Activated CD4-positive, alpha-beta T cell treated with anti-CD3 and anti-CD28 coated beads, Interleukin-2, amount 10 ng/mL, durations not matched to agents 24 days and 14 days (primary cell): ENCODE results near the gene ARL14EP. TPM values are rescaled to one million over a fixed set of nuclear protein-coding genes. Genes with fewer than 3 reads are reported as not detected.

Experiments
- DNase-seq: peaks from one replicate; pipeline ENCODE4 v3.0.0; 2022
- H3K27ac Mint-ChIP-seq: one replicate; pipeline ENCODE4 v1.8.0; 2022; ENCODE audit warnings: mild to moderate bottlenecking, mixed read lengths
- H3K27me3 Mint-ChIP-seq: one replicate; pipeline ENCODE4 v1.8.0; 2022; ENCODE audit warnings: mixed read lengths
- H3K36me3 Mint-ChIP-seq: one replicate; pipeline ENCODE4 v1.8.0; 2022; ENCODE audit warnings: low read depth, mild to moderate bottlenecking, mixed read lengths
- H3K4me1 Mint-ChIP-seq: one replicate; pipeline ENCODE4 v1.8.0; 2021; ENCODE audit warnings: mixed read lengths
- H3K4me3 Mint-ChIP-seq: one replicate; pipeline ENCODE4 v1.8.0; 2022; ENCODE audit warnings: mild to moderate bottlenecking, moderate library complexity, mixed read lengths
- H3K9me3 Mint-ChIP-seq: one replicate; pipeline ENCODE4 v1.8.0; 2021; ENCODE audit warnings: mixed read lengths
- intact Hi-C: fragments of 100-400 bp; cut with micrococcal nuclease; formaldehyde crosslinking; loops from one replicate; pipeline ENCODE4 v1.15.1; 2023
- total RNA-seq: library from RNA; stranded (reverse); gene quantifications from 2 replicates; pipeline ENCODE4 v1.2.3, GENCODE V29; 2022

ARL14EP gene
- total RNA-seq, 1 donor from 2014 or later: 36.5 TPM

- Mint-ChIP-seq H3K27ac (no peak overlapping the region), H3K9me3 (peaks cover 4% of the 10 kb centered on the region), H3K36me3 (no peaks in the 10 kb centered on the region), H3K4me1 (peaks cover 3% of the 10 kb centered on the region), H3K27me3 (peaks cover 27% of the 10 kb centered on the region), H3K4me3 (no peak overlapping the region)
- intact Hi-C loops: no loop called here
- no peak for DNase-seq
Measured at GRCh38 chr11:30312243-30312642, 10.7 kb upstream of the ARL14EP start.

GRCh38 chr11:30313580-30313979 lies 9.3 kb upstream of the ARL14EP start:
- H3K36me3 Mint-ChIP-seq: no peaks in the 10 kb centered on the region
- H3K27me3 Mint-ChIP-seq: peaks cover 35% of the 10 kb centered on the region
- H3K9me3 Mint-ChIP-seq: peaks cover 4% of the 10 kb centered on the region
- H3K4me3 Mint-ChIP-seq: no peak overlapping the region
- peaks cover 6% of the 10 kb centered on the region for H3K4me1 Mint-ChIP-seq
- no peak for DNase-seq
- H3K27ac Mint-ChIP-seq: no peak overlapping the region
- intact Hi-C loops: no loop called here

GRCh38 chr11:30314625-30315024 lies 8.3 kb upstream of the ARL14EP start:
- Mint-ChIP-seq H3K27ac (no peak overlapping the region), H3K27me3 (peaks cover 35% of the 10 kb centered on the region), H3K4me3 (no peak overlapping the region), H3K36me3 (no peaks in the 10 kb centered on the region), H3K4me1 (peaks cover 6% of the 10 kb centered on the region), H3K9me3 (peaks cover 4% of the 10 kb centered on the region)
- intact Hi-C loops: no loop called here
- no peak for DNase-seq

GRCh38 chr11:30316237-30316636 lies 6.7 kb upstream of the ARL14EP start:
- intact Hi-C loops: no loop called here
- no peak for DNase-seq
- no peak overlapping the region for H3K4me3 Mint-ChIP-seq
- H3K4me1 Mint-ChIP-seq: peaks cover 6% of the 10 kb centered on the region
- H3K36me3 Mint-ChIP-seq: no peaks in the 10 kb centered on the region
- peaks cover 38% of the 10 kb centered on the region for H3K27me3 Mint-ChIP-seq
- H3K9me3 Mint-ChIP-seq: peaks cover 1% of the 10 kb centered on the region
- H3K27ac Mint-ChIP-seq: no peak overlapping the region

DNA sequence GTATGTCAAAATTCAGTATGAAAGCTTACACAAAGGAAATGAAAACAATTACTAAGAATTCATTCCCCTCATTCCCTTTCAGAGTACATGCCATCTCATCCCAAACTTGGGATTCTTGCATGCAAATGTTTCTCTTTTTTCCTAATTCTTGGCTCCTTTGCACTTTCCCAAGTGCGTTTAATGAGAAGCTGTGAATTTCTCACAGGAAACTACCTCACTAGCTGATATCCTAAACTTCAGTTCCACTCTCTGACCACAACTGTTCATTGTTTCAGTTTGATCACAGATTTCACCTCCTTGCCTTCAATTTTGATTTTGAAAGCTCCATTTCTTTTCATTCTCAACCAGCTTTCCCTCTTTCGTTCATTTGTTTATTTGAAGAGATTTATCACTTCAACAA lies 5.9 kb upstream of the ARL14EP start:
- intact Hi-C loops: no loop called here
- H3K36me3 Mint-ChIP-seq: no peaks in the 10 kb centered on the region
- no peak for DNase-seq
- no peak overlapping the region for H3K27ac Mint-ChIP-seq
- no peaks in the 10 kb centered on the region for H3K9me3 Mint-ChIP-seq
- peaks cover 37% of the 10 kb centered on the region for H3K27me3 Mint-ChIP-seq
- peaks cover 6% of the 10 kb centered on the region for H3K4me1 Mint-ChIP-seq
- no peak overlapping the region for H3K4me3 Mint-ChIP-seq

DNA sequence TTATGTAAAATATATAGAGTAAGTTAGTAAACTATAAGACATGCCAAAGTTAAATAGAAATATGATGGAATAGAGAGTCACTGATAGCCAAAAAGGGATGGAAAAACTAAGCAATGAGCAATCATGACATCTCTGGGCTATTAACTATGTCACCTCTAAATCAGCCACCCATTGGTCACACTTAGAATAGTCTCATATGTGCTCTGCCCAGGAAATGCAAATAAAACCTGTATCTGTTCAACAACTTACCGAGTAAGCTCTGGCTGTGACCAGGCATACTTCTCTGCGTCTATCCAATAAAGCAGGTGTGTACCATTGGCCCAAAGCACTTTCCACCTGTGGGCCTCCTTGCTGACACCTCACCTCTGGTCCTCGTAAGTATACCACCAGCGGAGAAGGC lies 1.6 kb upstream of the ARL14EP start:
- peaks cover 21% of the 10 kb centered on the region for H3K27me3 Mint-ChIP-seq
- no peak overlapping the region for H3K27ac Mint-ChIP-seq
- no peak for DNase-seq
- peaks cover 31% of the 10 kb centered on the region for H3K4me1 Mint-ChIP-seq
- intact Hi-C loops: loop anchor here (5.0 kb wide), 2 partner anchors 1046 to 1771 kb away; partner anchors contain the start of genes DCDC1, DNAJC24 and RCN1
- H3K36me3 Mint-ChIP-seq: peaks cover 14% of the 10 kb centered on the region
- no peak overlapping the region for H3K4me3 Mint-ChIP-seq
- H3K9me3 Mint-ChIP-seq: no peaks in the 10 kb centered on the region

GRCh38 chr11:30322191-30322590 lies 713 bp upstream of the ARL14EP start:
- intact Hi-C loops: loop anchor here (2.0 to 5.0 kb wide), 3 partner anchors 15 to 1770 kb away; partner anchors contain the start of genes DCDC1, DNAJC24 and RCN1
- H3K27ac Mint-ChIP-seq: peak overlapping the region; percentile 100
- no peak for DNase-seq
- peaks cover 35% of the 10 kb centered on the region for H3K4me1 Mint-ChIP-seq
- H3K4me3 Mint-ChIP-seq: peak overlapping the region; percentile 100
- no peaks in the 10 kb centered on the region for H3K9me3 Mint-ChIP-seq
- H3K36me3 Mint-ChIP-seq: peaks cover 21% of the 10 kb centered on the region
- peaks cover 20% of the 10 kb centered on the region for H3K27me3 Mint-ChIP-seq

DNA sequence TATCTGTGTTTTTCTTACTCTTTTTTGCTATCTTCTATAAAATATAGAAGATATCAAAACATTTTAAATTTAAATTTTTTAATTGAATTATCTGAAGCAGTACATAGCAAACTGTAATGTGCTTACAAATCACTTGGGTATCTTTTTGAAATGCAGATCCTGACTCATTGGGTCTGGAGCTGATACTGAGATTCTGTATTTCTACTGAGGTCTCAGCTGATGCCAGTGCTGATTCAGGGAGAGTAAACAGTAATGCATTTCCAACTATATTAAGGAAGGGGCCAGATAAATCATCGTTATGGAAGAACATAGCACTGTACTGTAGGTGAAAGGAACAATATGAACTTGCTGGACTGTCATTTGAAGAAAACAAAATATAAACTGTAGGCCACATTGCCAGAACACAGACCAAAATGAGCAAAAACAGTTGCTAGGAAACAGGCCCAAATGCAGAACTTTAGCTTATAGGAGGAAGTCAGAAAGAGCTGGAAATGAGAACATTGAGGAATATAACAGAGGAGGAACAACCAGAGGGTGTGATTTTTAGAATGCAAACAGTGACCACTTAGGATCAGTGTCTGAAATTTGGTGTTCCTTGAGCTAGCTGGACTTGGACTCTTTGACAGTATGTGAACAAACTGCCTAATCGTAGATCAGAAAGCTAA lies 3.3 kb downstream of the ARL14EP start:
- intact Hi-C loops: no loop called here
- peaks cover 47% of the 10 kb centered on the region for H3K4me1 Mint-ChIP-seq
- H3K27me3 Mint-ChIP-seq: no peaks in the 10 kb centered on the region

GRCh38 chr11:30326906-30327305 lies 4.0 kb downstream of the ARL14EP start:
- Mint-ChIP-seq H3K27ac (peak overlapping the region; percentile 81), H3K9me3 (no peaks in the 10 kb centered on the region), H3K27me3 (no peaks in the 10 kb centered on the region), H3K36me3 (peaks cover 42% of the 10 kb centered on the region), H3K4me3 (peak overlapping the region; percentile 78), H3K4me1 (peaks cover 47% of the 10 kb centered on the region)
- peak; percentile 61 for DNase-seq
- intact Hi-C loops: no loop called here

More for the DNA sequence above, 3.3 kb downstream of the ARL14EP start:
- peak overlapping the region; percentile 81 for H3K27ac Mint-ChIP-seq
- H3K36me3 Mint-ChIP-seq: peaks cover 39% of the 10 kb centered on the region
- H3K9me3 Mint-ChIP-seq: no peaks in the 10 kb centered on the region
- peak overlapping the region; percentile 78 for H3K4me3 Mint-ChIP-seq
- no peak for DNase-seq

- Mint-ChIP-seq H3K9me3 (no peaks in the 10 kb centered on the region), H3K27me3 (no peaks in the 10 kb centered on the region), H3K4me1 (peaks cover 44% of the 10 kb centered on the region), H3K4me3 (no peak overlapping the region), H3K27ac (no peak overlapping the region), H3K36me3 (peaks cover 51% of the 10 kb centered on the region)
- intact Hi-C loops: no loop called here
- DNase-seq: no peak
Measured at GRCh38 chr11:30328681-30329080, 5.8 kb downstream of the ARL14EP start.

DNA sequence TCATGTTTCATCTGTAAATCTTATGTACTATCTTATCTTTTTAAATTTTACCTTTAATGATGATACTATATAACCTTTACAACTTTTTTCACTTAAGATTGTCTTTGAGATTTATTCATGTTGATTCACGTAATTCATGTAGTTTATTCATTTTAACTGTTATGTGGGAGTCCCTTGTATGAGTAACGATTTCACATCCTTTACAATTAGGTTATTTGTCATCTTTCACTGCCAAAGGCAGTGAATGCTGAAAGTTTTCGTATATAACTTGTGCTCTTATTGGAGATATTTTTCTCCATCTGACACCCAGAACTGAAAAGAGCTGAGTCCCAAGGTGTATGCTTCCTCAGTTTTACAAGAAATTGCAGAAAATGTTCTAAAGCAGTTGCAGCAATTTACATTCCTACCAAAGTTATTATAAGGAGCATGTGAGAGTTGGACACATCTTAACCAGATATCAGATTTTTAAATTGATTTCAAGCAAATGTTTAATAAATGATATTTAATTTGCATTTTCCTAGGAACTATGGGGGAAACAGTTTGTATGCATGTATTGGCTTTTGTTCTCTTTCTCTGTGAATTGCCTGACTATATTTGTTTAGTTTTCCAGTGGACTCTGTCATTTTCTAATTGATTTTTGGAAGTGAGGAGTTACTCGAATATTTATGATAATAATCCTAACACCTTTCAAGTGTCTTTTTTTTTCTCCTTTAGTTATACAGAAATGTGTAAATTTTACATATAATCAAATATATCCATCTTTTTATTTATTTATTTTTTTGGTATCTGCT lies 6.4 kb downstream of the ARL14EP start:
- peaks cover 54% of the 10 kb centered on the region for H3K36me3 Mint-ChIP-seq
- no peaks in the 10 kb centered on the region for H3K9me3 Mint-ChIP-seq
- peak overlapping the region; percentile 45 for H3K4me3 Mint-ChIP-seq
- intact Hi-C loops: no loop called here
- DNase-seq: no peak
- H3K27ac Mint-ChIP-seq: peak overlapping the region; percentile 39
- no peaks in the 10 kb centered on the region for H3K27me3 Mint-ChIP-seq
- peaks cover 41% of the 10 kb centered on the region for H3K4me1 Mint-ChIP-seq

DNA sequence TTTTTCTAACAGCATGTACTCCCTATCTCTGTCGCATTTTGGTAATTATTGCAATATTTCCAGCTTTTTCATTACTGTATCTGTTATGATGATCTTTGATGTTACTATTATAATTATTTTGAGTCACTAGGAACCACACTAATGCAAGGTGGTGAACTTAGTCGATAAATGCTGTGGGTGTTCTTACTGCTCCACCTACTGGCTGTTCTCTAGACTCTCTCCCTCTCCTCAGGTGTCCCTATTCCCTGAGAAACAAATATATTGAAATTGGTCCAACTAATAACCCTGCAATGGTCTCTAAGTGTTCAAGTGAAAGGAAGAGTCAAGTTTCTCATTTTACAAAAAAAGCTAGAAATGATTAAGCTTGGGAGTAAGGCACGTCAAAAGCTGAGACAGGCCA lies 10.5 kb downstream of the ARL14EP start:
- H3K27ac Mint-ChIP-seq: no peak overlapping the region
- H3K36me3 Mint-ChIP-seq: peaks cover 58% of the 10 kb centered on the region
- peaks cover 24% of the 10 kb centered on the region for H3K4me1 Mint-ChIP-seq
- intact Hi-C loops: no loop called here
- peak; percentile 48 for DNase-seq
- no peaks in the 10 kb centered on the region for H3K9me3 Mint-ChIP-seq
- no peaks in the 10 kb centered on the region for H3K27me3 Mint-ChIP-seq
- no peak overlapping the region for H3K4me3 Mint-ChIP-seq

- H3K27ac Mint-ChIP-seq: no peak overlapping the region
- DNase-seq: peak; percentile 41
- H3K36me3 Mint-ChIP-seq: peaks cover 20% of the 10 kb centered on the region
- H3K9me3 Mint-ChIP-seq: no peaks in the 10 kb centered on the region
- peaks cover 6% of the 10 kb centered on the region for H3K4me1 Mint-ChIP-seq
- H3K27me3 Mint-ChIP-seq: no peaks in the 10 kb centered on the region
- no peak overlapping the region for H3K4me3 Mint-ChIP-seq
- intact Hi-C loops: loop anchor here (10.0 kb wide), 1 partner anchor 242 kb away; the partner anchor contains the start of gene MPPED2
Measured at GRCh38 chr11:30342736-30343166, 19.8 kb downstream of the ARL14EP start.

DNA sequence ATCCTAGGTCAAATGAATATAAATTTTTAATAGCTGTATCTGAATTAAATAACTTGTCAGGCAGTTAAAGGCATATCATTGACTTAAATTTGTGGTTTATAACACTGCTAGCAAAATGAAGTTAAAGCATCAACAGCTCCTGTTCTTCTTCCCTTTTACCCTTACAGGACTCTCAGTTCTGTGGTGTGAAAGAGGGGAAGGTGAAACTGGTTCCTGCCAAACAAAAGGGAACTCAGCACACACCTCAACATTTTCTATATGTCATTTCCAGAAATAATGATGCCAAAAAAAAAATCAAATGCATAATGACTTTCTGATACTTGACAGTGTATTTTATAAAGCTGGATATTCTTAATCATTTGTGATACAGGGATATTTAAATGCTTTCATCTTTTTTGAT lies 21.2 kb downstream of the ARL14EP start:
- peaks cover 6% of the 10 kb centered on the region for H3K4me1 Mint-ChIP-seq
- H3K27me3 Mint-ChIP-seq: no peaks in the 10 kb centered on the region

More for the DNA sequence above, 21.2 kb downstream of the ARL14EP start:
- H3K27ac Mint-ChIP-seq: no peak overlapping the region
- H3K9me3 Mint-ChIP-seq: no peaks in the 10 kb centered on the region
- H3K36me3 Mint-ChIP-seq: peaks cover 13% of the 10 kb centered on the region
- no peak overlapping the region for H3K4me3 Mint-ChIP-seq
- peak; percentile 13 for DNase-seq
- intact Hi-C loops: loop anchor here (10.0 kb wide), 1 partner anchor 241 kb away; the partner anchor contains the start of gene MPPED2
